Measurements from ENCODE around the gene CDK14. TPM values are rescaled to one million over a fixed set of nuclear protein-coding genes. Genes with fewer than 3 reads are reported as not detected.

Gene CDK14
- total and polyA plus RNA-seq, 2 donors (not counting 1 experiment from before 2014, with no cell fraction given) = 42.1 to 167 TPM

DNA sequence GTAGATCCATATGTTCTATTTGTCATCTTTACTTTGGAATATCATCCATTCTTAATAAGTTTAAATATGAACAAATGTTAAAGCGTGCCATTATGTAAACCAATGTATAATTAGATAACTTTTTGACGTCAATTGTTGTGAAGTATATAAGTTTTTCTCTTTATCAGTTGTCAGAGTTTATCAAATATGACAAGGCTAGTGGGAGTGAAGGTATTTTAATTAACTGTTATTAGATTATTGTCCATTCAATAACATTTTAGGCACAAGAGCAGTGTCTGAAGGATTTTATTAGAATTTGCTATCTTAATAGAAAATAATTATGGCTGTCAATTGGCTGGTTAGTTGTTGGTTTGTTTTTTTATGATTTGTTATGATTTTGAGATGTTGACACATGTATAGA lies 280.6 kb downstream of the CDK14 start:
- no peak overlapping the region for H3K27ac ChIP-seq (ENCODE audit: low read length in 2 of 2)
- Mint-ChIP-seq H3K27ac (no peak overlapping the region), H3K27me3 (no peaks in the 10 kb centered on the region), H3K9me3 (ENCODE audit: insufficient read depth) (no peaks in the 10 kb centered on the region), H3K4me1 (peaks cover 9% of the 10 kb centered on the region), H3K4me3 (no peak overlapping the region)
- no peak overlapping the region for H3K4me2 ChIP-seq (replicated peaks; ENCODE audit: low read depth, low read length, poor library complexity, severe bottlenecking)
- peaks cover 0 to 29% of the 10 kb centered on the region in 2 experiments for H3K36me3 ChIP-seq (replicated peaks in 1 of 2; ENCODE audit: control extremely low read depth in 1 of 2, control insufficient read depth in 1 of 2, extremely low read depth in 1 of 2, insufficient read depth in 2 of 2, low read length in 1 of 2)
- TF ChIP-seq, protein P1, sequence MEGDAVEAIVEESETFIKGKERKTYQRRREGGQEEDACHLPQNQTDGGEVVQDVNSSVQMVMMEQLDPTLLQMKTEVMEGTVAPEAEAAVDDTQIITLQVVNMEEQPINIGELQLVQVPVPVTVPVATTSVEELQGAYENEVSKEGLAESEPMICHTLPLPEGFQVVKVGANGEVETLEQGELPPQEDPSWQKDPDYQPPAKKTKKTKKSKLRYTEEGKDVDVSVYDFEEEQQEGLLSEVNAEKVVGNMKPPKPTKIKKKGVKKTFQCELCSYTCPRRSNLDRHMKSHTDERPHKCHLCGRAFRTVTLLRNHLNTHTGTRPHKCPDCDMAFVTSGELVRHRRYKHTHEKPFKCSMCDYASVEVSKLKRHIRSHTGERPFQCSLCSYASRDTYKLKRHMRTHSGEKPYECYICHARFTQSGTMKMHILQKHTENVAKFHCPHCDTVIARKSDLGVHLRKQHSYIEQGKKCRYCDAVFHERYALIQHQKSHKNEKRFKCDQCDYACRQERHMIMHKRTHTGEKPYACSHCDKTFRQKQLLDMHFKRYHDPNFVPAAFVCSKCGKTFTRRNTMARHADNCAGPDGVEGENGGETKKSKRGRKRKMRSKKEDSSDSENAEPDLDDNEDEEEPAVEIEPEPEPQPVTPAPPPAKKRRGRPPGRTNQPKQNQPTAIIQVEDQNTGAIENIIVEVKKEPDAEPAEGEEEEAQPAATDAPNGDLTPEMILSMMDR (IDR thresholded peaks at IDR 0.05) = no peak
- TF ChIP-seq EZH2 (IDR thresholded peaks at IDR 0.05; ENCODE audit: borderline replicate concordance, insufficient read depth, low read depth, low read length, poor library complexity, severe bottlenecking) = no peak
- H4K20me1 ChIP-seq (ENCODE audit: control insufficient read depth, insufficient read depth, low read length, poor library complexity, severe bottlenecking) = no peaks in the 10 kb centered on the region
- DNase-seq (no peak), ATAC-seq (ENCODE audit: low read depth) (no peak)
- no peaks in the 10 kb centered on the region for H3K9me3 ChIP-seq (ENCODE audit: control extremely low read depth in 1 of 3, control insufficient read depth in 2 of 3, insufficient read depth in 1 of 3, low read length in 2 of 3)
- CTCF ChIA-PET = no interaction called here
- H2AFZ ChIP-seq (ENCODE audit: insufficient read depth, low read depth, low read length, poor library complexity, severe bottlenecking) = no peak overlapping the region
- intact Hi-C loops (cut with micrococcal nuclease) = no loop called here
- no peak overlapping the region for H3K9ac ChIP-seq (ENCODE audit: low read length)
- no peak overlapping the region for H3K4me3 ChIP-seq (ENCODE audit: control extremely low read depth in 1 of 5, extremely low read depth in 1 of 5, insufficient read depth in 1 of 5, low read depth in 2 of 5, low read length in 4 of 5)
- no peaks in the 10 kb centered on the region for H3K27me3 ChIP-seq (replicated peaks in 1 of 4; ENCODE audit: control extremely low read depth in 1 of 4, control insufficient read depth in 3 of 4, insufficient read depth in 4 of 4, low read length in 3 of 4)
- peaks cover 6% of the 10 kb centered on the region for H3K79me2 ChIP-seq (ENCODE audit: control insufficient read depth, insufficient read depth, low read length)
- WGBS (ENCODE audit: insufficient coverage) = no CpG with 5 or more reads among the region's 2 CpGs
- H3K4me1 ChIP-seq (ENCODE audit: control insufficient read depth in 2 of 2, insufficient read depth in 2 of 2, low read length in 2 of 2) = no peaks in the 10 kb centered on the region
- POLR2A ChIA-PET = no interaction called here

DNA sequence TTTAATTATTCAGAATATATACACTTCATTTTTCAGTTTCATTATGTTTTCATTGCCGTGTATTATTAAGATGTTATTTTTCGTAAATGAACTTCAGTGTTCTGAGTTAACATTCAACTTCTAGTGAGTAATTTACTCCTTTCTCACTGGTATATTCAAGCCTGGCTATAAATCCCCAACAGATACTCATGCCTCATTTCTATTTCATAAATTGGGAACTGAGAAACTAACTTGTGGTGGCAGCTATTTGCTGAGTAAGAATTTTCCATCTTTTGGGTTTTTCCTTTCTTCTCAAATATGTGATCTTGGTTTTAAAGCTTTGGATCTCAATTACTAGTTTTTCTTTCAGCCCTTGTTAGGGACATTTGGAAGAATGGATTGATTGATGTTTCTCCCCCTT lies 281.1 kb downstream of the CDK14 start:
- DNase-seq = no peak
- Mint-ChIP-seq H3K4me1 (peaks cover 9% of the 10 kb centered on the region), H3K4me3 (no peak overlapping the region), H3K27ac (no peak overlapping the region), H3K27me3 (no peaks in the 10 kb centered on the region), H3K9me3 (ENCODE audit: insufficient read depth) (no peaks in the 10 kb centered on the region)
- no peaks in the 10 kb centered on the region for H3K4me1 ChIP-seq (ENCODE audit: control insufficient read depth in 2 of 2, insufficient read depth in 2 of 2, low read length in 2 of 2)
- no peaks in the 10 kb centered on the region for H4K20me1 ChIP-seq (ENCODE audit: control insufficient read depth, insufficient read depth, low read length, poor library complexity, severe bottlenecking)
- ChIA-PET CTCF (no interaction called here), POLR2A (no interaction called here)
- peaks cover 0 to 29% of the 10 kb centered on the region in 2 experiments for H3K36me3 ChIP-seq (replicated peaks in 1 of 2; ENCODE audit: control extremely low read depth in 1 of 2, control insufficient read depth in 1 of 2, extremely low read depth in 1 of 2, insufficient read depth in 2 of 2, low read length in 1 of 2)
- no peak overlapping the region for H3K9ac ChIP-seq (ENCODE audit: low read length)
- no CpG with 5 or more reads among the region's 2 CpGs for WGBS (ENCODE audit: insufficient coverage)
- H3K27ac ChIP-seq (ENCODE audit: low read length in 2 of 2) = no peak overlapping the region
- H3K4me2 ChIP-seq (replicated peaks; ENCODE audit: low read depth, low read length, poor library complexity, severe bottlenecking) = no peak overlapping the region
- ATAC-seq (ENCODE audit: low read depth) = no peak
- no peaks in the 10 kb centered on the region for H3K9me3 ChIP-seq (ENCODE audit: control extremely low read depth in 1 of 3, control insufficient read depth in 2 of 3, insufficient read depth in 1 of 3, low read length in 2 of 3)
- TF ChIP-seq EZH2 (IDR thresholded peaks at IDR 0.05; ENCODE audit: borderline replicate concordance, insufficient read depth, low read depth, low read length, poor library complexity, severe bottlenecking) = no peak
- TF ChIP-seq, protein P1 (IDR thresholded peaks at IDR 0.05) = no peak
- no peak overlapping the region for H2AFZ ChIP-seq (ENCODE audit: insufficient read depth, low read depth, low read length, poor library complexity, severe bottlenecking)
- intact Hi-C loops (cut with micrococcal nuclease) = no loop called here
- no peaks in the 10 kb centered on the region for H3K27me3 ChIP-seq (replicated peaks in 1 of 4; ENCODE audit: control extremely low read depth in 1 of 4, control insufficient read depth in 3 of 4, insufficient read depth in 4 of 4, low read length in 3 of 4)
- H3K79me2 ChIP-seq (ENCODE audit: control insufficient read depth, insufficient read depth, low read length) = peaks cover 6% of the 10 kb centered on the region
- no peak overlapping the region for H3K4me3 ChIP-seq (ENCODE audit: control extremely low read depth in 1 of 5, extremely low read depth in 1 of 5, insufficient read depth in 1 of 5, low read depth in 2 of 5, low read length in 4 of 5)
